Loucy (cell line): ENCODE data around the gene TRMU.

Source experiments
- H2AFZ ChIP-seq: fragments of 200-600 bp; sonication (generic); 2 replicates; pipeline ENCODE4 v1.6.0; 2016; ENCODE audit warnings: antibody characterized with exemption, mild to moderate bottlenecking, low read length, moderate library complexity
- H3F3A ChIP-seq: fragments of 200-600 bp; 2 replicates; pipeline ENCODE4 v1.6.0; 2016; ENCODE audit warnings: antibody characterized with exemption, low read depth, mild to moderate bottlenecking
- H3K27me3 ChIP-seq: fragments of 200-600 bp; sonication (generic); 2 replicates; pipeline ENCODE4 v1.6.1; 2014; ENCODE audit warnings: low read length, mild to moderate bottlenecking; ENCODE audit not compliant: insufficient read depth, poor library complexity, severe bottlenecking
- H3K36me3 ChIP-seq: fragments of 200-600 bp; sonication (generic); 2 replicates; pipeline ENCODE4 v1.6.1; 2016; ENCODE audit warnings: low read length; ENCODE audit not compliant: insufficient read depth
- H3K4me1 ChIP-seq: fragments of 200-600 bp; sonication (generic); 2 replicates; pipeline ENCODE4 v1.5.1; 2014; ENCODE audit warnings: low read length, mild to moderate bottlenecking; ENCODE audit not compliant: insufficient read depth, poor library complexity, severe bottlenecking
- H3K4me2 ChIP-seq: fragments of 200-600 bp; sonication (generic); 2 replicates; pipeline ENCODE4 v1.6.0; 2014; ENCODE audit warnings: antibody characterized with exemption, low read length, low read depth, mild to moderate bottlenecking; ENCODE audit not compliant: poor library complexity, severe bottlenecking
- H3K4me3 ChIP-seq: fragments of 200-600 bp; sonication (generic); 2 replicates; pipeline ENCODE4 v1.5.1; 2014; ENCODE audit warnings: low read length, mild to moderate bottlenecking, mixed read lengths; ENCODE audit not compliant: poor library complexity, severe bottlenecking
- H3K79me2 ChIP-seq: fragments of 200-600 bp; sonication (generic); 2 replicates; pipeline ENCODE4 v1.6.1; 2014; ENCODE audit warnings: low read length; ENCODE audit not compliant: insufficient read depth
- H3K9ac ChIP-seq: fragments of 200-600 bp; sonication (generic); 2 replicates; pipeline ENCODE4 v1.6.0; 2014; ENCODE audit warnings: mild to moderate bottlenecking, low read depth, low read length, moderate library complexity; ENCODE audit not compliant: poor library complexity, severe bottlenecking
- H3K9me2 ChIP-seq: fragments of 200-600 bp; sonication (generic); replicated peaks from 2 replicates; pipeline ENCODE4 v1.6.1; 2016; ENCODE audit warnings: low read depth, low read length, mixed read lengths
- H3K9me3 ChIP-seq: fragments of 200-600 bp; sonication (generic); 2 replicates; pipeline ENCODE4 v1.6.1; 2014; ENCODE audit warnings: mild to moderate bottlenecking, antibody characterized with exemption, low read length, low read depth; ENCODE audit not compliant: insufficient read depth
- H4K20me1 ChIP-seq: fragments of 200-600 bp; sonication (generic); 2 replicates; pipeline ENCODE4 v1.6.0; 2014; ENCODE audit warnings: antibody characterized with exemption, low read length, mild to moderate bottlenecking; ENCODE audit not compliant: insufficient read depth, poor library complexity, severe bottlenecking
- CTCF ChIP-seq: fragments of 200-600 bp; sonication (generic); conservative IDR thresholded peaks from 2 replicates; pipeline ENCODE4 v1.5.1; 2014; ENCODE audit warnings: mild to moderate bottlenecking, antibody characterized with exemption, low read length
- EZH2phosphoT487 ChIP-seq: fragments of 200-600 bp; IDR thresholded peaks from 2 replicates; pipeline ENCODE4 v1.6.1; 2018; ENCODE audit warnings: antibody characterized with exemption, mild to moderate bottlenecking, moderate library complexity, borderline replicate concordance

Gene TRMU

GRCh38 chr22:46376908-46377524 lies 41.5 kb downstream of the TRMU start:
- Histone ChIP-seq H3K4me2 (no peak overlapping the region), H2AFZ (no peak overlapping the region), H3K27me3 (no peaks in the 10 kb centered on the region), H3K9me2 (no peaks in the 10 kb centered on the region), H3K4me1 (peaks cover 13% of the 10 kb centered on the region), H3K9me3 (peaks cover 2% of the 10 kb centered on the region; the same call in 1 of the 2 replicates), H3F3A (no peaks in the 10 kb centered on the region), H3K79me2 (no peaks in the 10 kb centered on the region), H3K4me3 (no peak overlapping the region), H3K36me3 (no peaks in the 10 kb centered on the region), H4K20me1 (no peaks in the 10 kb centered on the region), H3K9ac (no peak overlapping the region)
- TF ChIP-seq EZH2phosphoT487 (no peak), CTCF (no peak)

- Histone ChIP-seq H3K4me3 (no peak overlapping the region), H3K27me3 (no peaks in the 10 kb centered on the region), H3K9me3 (peaks cover 2% of the 10 kb centered on the region; the same call in 1 of the 2 replicates), H3K9me2 (no peaks in the 10 kb centered on the region), H2AFZ (no peak overlapping the region), H3K4me2 (no peak overlapping the region), H3K79me2 (no peaks in the 10 kb centered on the region), H3K9ac (no peak overlapping the region), H4K20me1 (no peaks in the 10 kb centered on the region), H3F3A (no peaks in the 10 kb centered on the region), H3K36me3 (no peaks in the 10 kb centered on the region), H3K4me1 (peaks cover 13% of the 10 kb centered on the region)
- no peak for TF ChIP-seq EZH2phosphoT487
- TF ChIP-seq CTCF: no peak
Measured at GRCh38 chr22:46377525-46378425, 42.3 kb downstream of the TRMU start.

- Histone ChIP-seq H3K9me2 (no peaks in the 10 kb centered on the region), H3K4me1 (peaks cover 11% of the 10 kb centered on the region), H3F3A (no peaks in the 10 kb centered on the region), H3K36me3 (no peaks in the 10 kb centered on the region), H3K4me3 (no peak overlapping the region), H3K9me3 (peaks cover 2% of the 10 kb centered on the region; the same call in 1 of the 2 replicates), H3K9ac (no peak overlapping the region), H3K79me2 (no peaks in the 10 kb centered on the region), H3K4me2 (no peak overlapping the region), H3K27me3 (no peaks in the 10 kb centered on the region), H2AFZ (no peak overlapping the region), H4K20me1 (no peaks in the 10 kb centered on the region)
- TF ChIP-seq CTCF (no peak), EZH2phosphoT487 (no peak)
Measured at GRCh38 chr22:46378426-46379065, 43.0 kb downstream of the TRMU start.
